ENCODE results near the gene KLF3.

Gene KLF3

GRCh38 chr4:38656111-38656510 is 7.9 kb upstream of the KLF3 start:
- no peak for DNase-seq

- no peak for DNase-seq
Observed at GRCh38 chr4:38659346-38659745, 4.7 kb upstream of the KLF3 start.

DNA sequence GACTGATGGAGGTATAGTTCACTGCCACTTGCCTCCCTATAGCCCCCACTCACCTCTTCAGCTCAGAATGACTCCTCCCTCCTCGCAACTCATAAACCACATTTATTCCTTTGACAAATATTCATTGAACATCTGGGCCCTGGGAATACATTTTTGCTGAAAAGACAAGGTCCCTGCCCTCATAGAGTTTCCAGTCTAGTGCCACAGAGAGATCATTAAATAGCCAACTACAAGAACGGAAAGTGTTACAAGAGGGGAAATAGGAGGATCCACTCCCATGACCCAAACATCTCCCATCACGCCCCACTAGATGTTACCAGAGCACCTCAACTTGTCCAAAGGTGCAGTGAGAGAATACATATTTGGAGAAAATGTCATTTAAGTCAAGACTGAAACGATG is 3.2 kb upstream of the KLF3 start:
- no peak for DNase-seq

GRCh38 chr4:38661371-38661770 is 2.6 kb upstream of the KLF3 start:
- DNase-seq, result no peak

DNA sequence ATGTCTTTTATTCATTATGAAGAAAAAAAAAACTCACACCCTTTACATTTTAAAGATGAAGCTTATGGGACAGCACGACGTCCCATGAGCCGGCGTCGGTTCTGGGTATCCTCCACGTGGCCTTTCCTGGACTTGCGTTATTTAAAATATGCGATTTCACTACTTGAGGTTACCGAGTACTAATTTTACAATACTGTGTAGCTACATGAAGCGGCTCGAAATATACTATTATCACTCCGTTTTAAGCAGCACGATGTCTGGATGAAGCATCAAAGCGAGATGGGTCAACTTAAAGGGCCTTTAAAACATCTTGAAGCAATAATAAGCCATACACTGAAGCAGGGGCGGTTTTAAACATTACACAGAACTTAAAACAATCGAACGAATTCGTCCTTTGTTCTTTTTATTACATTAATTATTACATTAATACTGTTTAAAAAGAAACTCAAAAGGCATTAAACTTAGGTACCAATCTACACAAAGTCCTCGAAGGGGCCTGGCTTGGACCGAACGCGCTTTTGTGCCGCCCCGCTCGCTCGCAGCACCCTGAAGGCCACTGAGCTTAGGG is 1.4 kb upstream of the KLF3 start:
- DNase-seq, result no peak

DNA sequence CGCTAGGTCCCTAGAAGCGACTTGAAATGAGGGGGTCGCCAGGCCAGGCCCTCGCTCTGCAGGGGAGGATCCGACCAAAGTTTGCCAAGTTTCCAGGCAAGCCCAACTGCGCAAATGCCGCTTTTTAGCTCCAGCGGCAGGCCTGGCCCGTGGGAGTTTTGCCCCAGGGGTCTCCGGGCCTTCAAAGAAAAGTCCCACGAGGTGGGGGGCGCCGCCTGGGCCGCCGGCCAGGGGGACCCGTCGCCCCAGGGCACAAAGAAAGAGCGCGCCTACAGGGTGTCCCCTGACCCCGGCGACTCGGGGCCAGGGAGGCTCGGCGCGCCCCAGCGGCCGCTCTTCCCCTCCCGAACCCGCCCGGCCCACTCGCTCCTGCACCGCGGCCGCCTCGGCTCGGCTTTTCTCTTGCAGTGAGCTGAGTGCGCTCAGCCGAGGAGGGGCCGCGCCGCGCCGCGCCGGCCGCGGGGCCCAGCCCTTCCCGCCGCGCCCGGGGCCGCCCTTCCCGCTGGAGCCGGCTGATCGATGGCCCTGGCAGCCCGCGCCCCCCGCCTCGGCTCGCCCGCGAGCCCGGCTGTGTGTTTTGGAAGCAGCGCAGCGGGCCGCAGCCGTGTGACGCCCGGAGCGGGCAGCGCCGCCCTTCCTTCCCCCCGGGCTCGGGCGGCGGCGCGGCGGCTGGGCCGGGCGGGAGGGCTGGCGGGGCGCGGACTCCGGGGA is 754 bp upstream of the KLF3 start:
- DNase-seq, result no peak

- DNase-seq, result peak; percentile 53
Observed at GRCh38 chr4:38664706-38665401, 855 bp downstream of the KLF3 start.

GRCh38 chr4:38665551-38666411 is 1.8 kb downstream of the KLF3 start:
- DNase-seq, result no peak

DNA sequence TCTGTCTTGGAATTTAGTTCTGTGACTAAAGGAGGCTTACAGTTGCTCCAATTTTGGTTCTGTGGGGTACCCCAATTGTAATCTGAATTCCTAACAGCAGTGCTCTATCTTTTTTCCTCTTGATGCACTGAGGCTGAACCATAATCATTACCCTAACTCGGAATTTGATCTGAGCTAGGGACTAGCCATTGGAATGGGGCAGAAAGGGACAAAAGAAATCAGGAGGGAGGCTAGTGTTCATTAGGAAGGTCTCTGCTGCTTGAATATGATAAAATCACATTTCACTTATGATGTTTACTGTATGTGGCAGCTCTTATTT is 2.7 kb downstream of the KLF3 start:
- DNase-seq, result no peak

DNA sequence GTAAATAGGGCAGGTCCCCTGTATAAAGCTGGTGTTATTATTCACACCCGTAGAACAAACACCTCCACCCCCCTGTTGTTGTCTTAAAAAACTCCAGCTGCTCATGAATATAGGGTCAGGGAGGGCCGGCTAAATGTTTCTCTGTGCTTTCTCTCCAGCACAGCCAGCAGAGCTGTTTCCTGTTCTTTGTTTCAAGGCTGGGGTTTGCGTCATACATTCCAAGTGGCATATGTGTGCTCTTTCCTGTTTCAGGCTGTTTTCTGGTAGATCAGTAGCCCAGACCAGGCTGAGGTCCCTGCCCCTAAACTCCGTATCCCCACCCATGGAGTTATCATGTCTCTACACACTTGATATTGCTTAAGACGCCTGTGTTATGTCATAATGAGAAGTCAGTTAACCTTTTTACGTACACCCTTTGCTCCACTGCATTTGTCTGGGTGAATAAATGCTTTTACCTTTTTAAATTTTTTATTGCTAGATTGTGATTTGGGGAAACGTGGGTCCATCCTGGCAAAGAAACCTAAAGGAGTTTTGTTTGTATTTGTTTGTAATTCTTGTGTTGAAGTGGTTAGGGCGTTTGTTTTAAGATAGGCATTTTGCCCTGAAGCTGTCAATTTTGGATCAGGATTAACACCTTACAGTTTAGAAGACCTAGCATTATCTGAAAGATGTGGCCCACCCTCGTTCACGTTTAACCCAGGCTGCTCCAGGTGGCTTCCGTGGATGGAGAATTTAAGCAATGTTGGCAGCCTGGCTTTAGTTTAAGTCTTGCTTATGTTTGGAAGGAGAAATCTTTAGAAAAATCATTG is 3.3 kb downstream of the KLF3 start:
- peak; percentile 70 for DNase-seq

DNA sequence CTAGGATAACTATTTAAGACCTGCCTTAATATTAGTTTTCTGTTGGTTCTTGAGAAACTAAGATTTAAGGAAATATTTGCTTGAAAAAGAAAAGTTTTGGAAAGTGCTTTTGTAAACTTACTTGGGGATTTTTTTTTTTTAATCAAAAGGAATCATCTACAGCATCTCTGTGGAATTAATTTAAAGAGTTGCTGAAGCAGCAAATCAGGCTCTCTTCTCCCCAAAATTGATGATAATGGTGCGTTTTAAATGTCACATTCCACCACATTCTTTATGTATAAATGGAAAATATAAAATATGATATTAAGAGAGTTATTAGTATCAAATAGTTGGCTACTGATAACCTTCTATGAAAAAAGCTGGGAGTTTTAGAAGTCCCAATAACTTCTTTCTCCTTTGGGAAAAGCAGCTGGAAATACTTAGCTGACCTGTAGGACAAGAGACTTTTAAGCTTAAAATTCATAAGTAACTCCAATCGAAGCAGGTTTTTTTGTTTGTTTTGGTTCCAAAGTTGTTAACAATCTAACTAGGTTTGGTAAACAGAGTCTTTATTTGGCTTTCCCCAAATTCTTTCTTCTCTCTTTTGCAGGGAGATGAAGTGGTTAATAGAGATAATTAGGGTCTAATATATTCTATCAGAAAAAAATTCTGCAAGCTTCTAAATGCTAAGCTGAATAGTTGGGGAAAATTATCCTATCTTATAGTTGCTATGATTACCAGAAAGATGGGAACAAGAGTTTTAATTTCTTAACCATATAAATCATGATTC is 4.4 kb downstream of the KLF3 start:
- no peak for DNase-seq

DNA sequence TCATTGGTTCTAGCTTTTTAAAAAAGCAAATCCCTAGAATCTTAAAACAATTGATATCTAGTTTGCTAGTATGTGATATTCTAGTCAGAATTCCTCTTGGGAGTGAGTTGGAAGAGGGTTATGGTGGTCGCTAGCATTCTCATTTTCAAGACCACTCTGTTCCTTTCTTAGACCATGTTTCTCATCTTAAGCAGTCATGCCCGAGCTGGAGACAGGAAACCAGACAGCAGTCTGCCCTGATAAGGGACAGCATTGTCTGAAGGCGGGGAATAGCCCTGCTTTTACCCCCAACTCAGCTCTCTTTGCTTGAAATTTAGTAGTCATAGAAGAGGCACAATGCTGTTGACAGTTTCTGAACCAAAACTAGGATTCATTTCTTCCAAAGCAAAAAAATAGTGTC is 5.2 kb downstream of the KLF3 start:
- DNase-seq, result no peak

- no peak for DNase-seq
Observed at GRCh38 chr4:38670109-38670901, 6.3 kb downstream of the KLF3 start.

DNA sequence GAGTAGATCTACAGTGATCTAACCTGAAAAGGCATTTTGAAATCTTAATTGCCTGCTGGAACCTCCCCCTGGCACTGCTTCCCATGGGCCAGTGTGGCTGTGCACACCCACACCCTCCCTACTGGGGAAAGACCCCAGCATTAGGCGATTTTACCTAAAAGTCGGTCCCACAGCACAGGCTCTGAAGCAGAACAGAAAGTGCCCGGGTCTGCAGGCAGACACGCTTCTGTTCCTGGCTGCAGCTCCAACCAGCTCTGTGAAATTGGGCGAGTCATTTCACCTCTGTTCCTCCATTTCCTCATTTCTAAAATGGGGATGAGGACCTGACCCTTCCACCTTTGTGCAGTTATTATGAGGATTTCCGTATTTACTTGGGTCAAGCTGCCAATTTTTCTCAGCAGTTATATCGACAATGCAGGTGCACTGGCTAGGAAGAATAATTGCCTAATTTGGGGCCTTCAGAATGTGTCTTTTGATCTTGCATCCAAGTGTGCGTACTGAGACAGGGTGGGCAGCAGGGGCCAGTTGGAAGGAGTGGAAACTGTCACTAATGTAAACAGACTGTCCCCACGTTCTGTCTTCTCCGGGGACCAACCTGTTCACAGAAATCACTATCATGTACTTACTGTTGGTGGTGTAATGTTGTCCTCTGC is 7.1 kb downstream of the KLF3 start:
- peak; percentile 21 for DNase-seq

DNA sequence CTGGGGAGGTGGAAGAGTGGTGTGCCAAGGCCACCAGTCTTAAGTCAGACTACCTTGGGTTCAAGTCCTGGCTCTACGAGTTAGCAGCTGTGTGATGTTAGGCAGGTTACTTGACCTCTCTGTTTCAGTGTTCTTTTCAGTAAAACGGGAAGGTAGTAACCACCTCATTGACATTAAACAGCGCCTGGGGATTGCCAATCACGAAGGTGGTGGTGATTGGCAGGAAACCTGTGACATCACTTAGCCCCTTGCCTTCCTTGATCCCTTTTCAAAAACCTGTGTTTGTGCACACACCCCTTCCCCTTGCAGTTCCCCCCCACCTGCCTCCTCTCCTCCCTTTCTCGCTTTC is 7.6 kb downstream of the KLF3 start:
- DNase-seq, result no peak

DNA sequence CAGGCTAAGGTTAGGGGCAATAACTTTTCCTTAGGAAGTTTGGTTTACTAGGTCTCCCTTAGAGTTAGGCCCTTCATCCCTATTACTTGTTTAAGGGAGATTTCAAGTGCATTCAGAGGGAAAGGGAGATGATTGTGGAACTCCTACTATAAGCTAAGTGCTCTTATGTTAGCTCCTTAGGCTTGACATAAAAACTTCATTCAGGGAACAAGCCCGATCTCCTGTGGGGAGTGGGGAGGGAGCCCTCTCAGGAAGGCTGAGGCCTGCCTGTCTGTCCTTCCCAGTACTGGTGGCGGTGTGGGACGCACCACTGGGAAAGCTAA is 8.0 kb downstream of the KLF3 start:
- no peak for DNase-seq

GRCh38 chr4:38672397-38673129 is 8.6 kb downstream of the KLF3 start:
- no peak for DNase-seq

GRCh38 chr4:38673130-38673978 is 9.4 kb downstream of the KLF3 start:
- peak; percentile 92 for DNase-seq
